Activated naive CD8-positive, alpha-beta T cell treated with anti-CD3 and anti-CD28 coated beads, Interleukin-2, amount 50 U/mL, for 16 hours (primary cell): ENCODE measurements around the gene GLP1R.
A peak's percentile ranks its signal among the peaks of the same experiment; 100 is the strongest.

Source experiments
- DNase-seq: peaks from one replicate; pipeline ENCODE4 v3.0.0-alpha.2; 2020; ENCODE audit warnings: low read depth, low spot score

The GLP1R gene

GRCh38 chr6:39086294-39086693, 37.7 kb downstream of the GLP1R start:
- no peak for DNase-seq

- no peak for DNase-seq
Measured at GRCh38 chr6:39086711-39087110, 38.1 kb downstream of the GLP1R start.

GRCh38 chr6:39087197-39087596, 38.6 kb downstream of the GLP1R start:
- DNase-seq = no peak

- no peak for DNase-seq
Measured at GRCh38 chr6:39088331-39088730, 39.8 kb downstream of the GLP1R start.

GRCh38 chr6:39090036-39090435, 41.5 kb downstream of the GLP1R start:
- DNase-seq = no peak

- no peak for DNase-seq
Measured at GRCh38 chr6:39091220-39091619, 42.6 kb downstream of the GLP1R start.

GRCh38 chr6:39092124-39092523, 43.5 kb downstream of the GLP1R start:
- no peak for DNase-seq

- no peak for DNase-seq
Measured at GRCh38 chr6:39093149-39093708, 44.6 kb downstream of the GLP1R start.

- no peak for DNase-seq
Measured at GRCh38 chr6:39095578-39095977, 47.0 kb downstream of the GLP1R start.

GRCh38 chr6:39100358-39100757, 51.8 kb downstream of the GLP1R start:
- DNase-seq = no peak

GRCh38 chr6:39102071-39102820, 53.7 kb downstream of the GLP1R start:
- no peak for DNase-seq

GRCh38 chr6:39102821-39103136, 54.2 kb downstream of the GLP1R start:
- DNase-seq = no peak

- DNase-seq = no peak
Measured at GRCh38 chr6:39104528-39104927, 55.9 kb downstream of the GLP1R start.

- DNase-seq = no peak
Measured at GRCh38 chr6:39107034-39107433, 58.5 kb downstream of the GLP1R start.

- no peak for DNase-seq
Measured at GRCh38 chr6:39107641-39108040, 59.1 kb downstream of the GLP1R start.

GRCh38 chr6:39108041-39108839, 59.7 kb downstream of the GLP1R start:
- DNase-seq = no peak

- no peak for DNase-seq
Measured at GRCh38 chr6:39111280-39111679, 62.7 kb downstream of the GLP1R start.

- DNase-seq = no peak
Measured at GRCh38 chr6:39113788-39114187, 65.2 kb downstream of the GLP1R start.

GRCh38 chr6:39114388-39114703, 65.8 kb downstream of the GLP1R start:
- DNase-seq = no peak

- peak; percentile 82 for DNase-seq
Measured at GRCh38 chr6:39114704-39115599, 66.4 kb downstream of the GLP1R start, which contains the start of gene SAYSD1. Gene SAYSD1, minus strand, starts transcription at chr6:39115186. Its CDS starts 97 bp downstream, at chr6:39115089.

- no peak for DNase-seq
Measured at GRCh38 chr6:39118921-39119320, 70.3 kb downstream of the GLP1R start.

GRCh38 chr6:39124114-39124513, 75.5 kb downstream of the GLP1R start:
- DNase-seq = no peak
